Mesenchymal stem cell (in vitro differentiated cells and primary cell): ENCODE data around the gene FAM47A.

Experiments
- DNase-seq: peaks from one replicate; pipeline ENCODE4 v3.0.0-alpha.2; 2013
- H2AFZ ChIP-seq: one replicate; pipeline ENCODE4 v1.6.1; 2013; ENCODE audit warnings: low read depth, mild to moderate bottlenecking, control low read depth, inconsistent platforms, low read length, moderate library complexity
- H2AK5ac ChIP-seq: 2 replicates; pipeline ENCODE4 v1.6.1; 2013; ENCODE audit warnings: low read length, moderate library complexity, mild to moderate bottlenecking, inconsistent platforms; ENCODE audit not compliant: severe bottlenecking
- H2BK120ac ChIP-seq: one replicate; pipeline ENCODE4 v1.6.1; 2013; ENCODE audit warnings: low read depth, mild to moderate bottlenecking, inconsistent platforms, low read length, moderate library complexity
- H2BK12ac ChIP-seq, 2 experiments: one replicate each; pipeline ENCODE4 v1.6.1; 2013; ENCODE audit warnings: inconsistent platforms in 2 of 2, low read length in 2 of 2, mild to moderate bottlenecking in 2 of 2, moderate library complexity in 2 of 2, control low read depth in 1 of 2
- H2BK15ac ChIP-seq: one replicate; pipeline ENCODE4 v1.6.1; 2013; ENCODE audit warnings: mild to moderate bottlenecking, low read depth, inconsistent platforms; ENCODE audit not compliant: poor library complexity, severe bottlenecking
- H2BK5ac ChIP-seq: 2 replicates; pipeline ENCODE4 v1.6.1; 2013; ENCODE audit warnings: low read depth, mild to moderate bottlenecking, low read length, control low read depth, inconsistent platforms; ENCODE audit not compliant: poor library complexity, severe bottlenecking
- H3K14ac ChIP-seq, 2 experiments: one replicate each; pipeline ENCODE4 v1.6.1; 2013; ENCODE audit warnings: inconsistent platforms in 2 of 2, low read length in 2 of 2, control low read depth in 1 of 2, mild to moderate bottlenecking in 1 of 2, moderate library complexity in 1 of 2
- H3K18ac ChIP-seq, 2 experiments: one replicate each; pipeline ENCODE4 v1.6.1; 2013; ENCODE audit warnings: inconsistent platforms in 2 of 2, low read length in 2 of 2, control low read depth in 1 of 2, low read depth in 1 of 2, mild to moderate bottlenecking in 1 of 2
- H3K23ac ChIP-seq, 2 experiments: one replicate each; pipeline ENCODE4 v1.6.1; 2013; ENCODE audit warnings: inconsistent platforms in 2 of 2, low read length in 2 of 2, mild to moderate bottlenecking in 2 of 2, moderate library complexity in 2 of 2, control low read depth in 1 of 2
- H3K27ac ChIP-seq: 2 replicates; pipeline ENCODE4 v1.5.1; 2013; ENCODE audit warnings: mild to moderate bottlenecking, moderate library complexity, low read length, control low read depth, inconsistent platforms; ENCODE audit not compliant: poor library complexity, severe bottlenecking
- H3K27me3 ChIP-seq, 2 experiments: 2 replicates each; pipeline versions ENCODE4 v1.6.1 to v1.7.0; 2013; ENCODE audit warnings: low read length in 2 of 2, mild to moderate bottlenecking in 2 of 2, moderate library complexity in 2 of 2, control low read depth in 1 of 2, inconsistent platforms in 1 of 2; ENCODE audit not compliant: control insufficient read depth in 1 of 2, insufficient read depth in 1 of 2
- H3K36me3 ChIP-seq, 2 experiments: 2 replicates each; pipeline versions ENCODE4 v1.6.1 to v1.7.0; 2013; ENCODE audit warnings: low read length in 2 of 2, control low read depth in 1 of 2, inconsistent platforms in 1 of 2, low read depth in 1 of 2, mild to moderate bottlenecking in 1 of 2; ENCODE audit not compliant: insufficient read depth in 2 of 2, control insufficient read depth in 1 of 2
- H3K4ac ChIP-seq, 2 experiments: one replicate each; pipeline ENCODE4 v1.6.1; 2013; ENCODE audit warnings: inconsistent platforms in 2 of 2, low read length in 2 of 2, mild to moderate bottlenecking in 2 of 2, moderate library complexity in 2 of 2, control low read depth in 1 of 2, low read depth in 1 of 2
- H3K4me1 ChIP-seq: 2 replicates; pipeline ENCODE4 v1.6.1; 2013; ENCODE audit warnings: low read depth, low read length, control low read depth; ENCODE audit not compliant: control insufficient read depth, insufficient read depth
- H3K4me2 ChIP-seq: 2 replicates; pipeline ENCODE4 v1.6.1; 2013; ENCODE audit warnings: low read length, mild to moderate bottlenecking, inconsistent platforms; ENCODE audit not compliant: poor library complexity, severe bottlenecking
- H3K4me3 ChIP-seq, 2 experiments: 2 replicates each; pipeline versions ENCODE4 v1.5.1 to v1.7.0; 2013; ENCODE audit warnings: low read length in 2 of 2, mild to moderate bottlenecking in 2 of 2, control low read depth in 1 of 2, low read depth in 1 of 2; ENCODE audit not compliant: insufficient read depth in 1 of 2
- H3K79me1 ChIP-seq: replicated peaks from 2 replicates; pipeline ENCODE4 v1.6.1; 2013; ENCODE audit warnings: mild to moderate bottlenecking, control low read depth, low read length, inconsistent platforms; ENCODE audit not compliant: poor library complexity, severe bottlenecking
- H3K9ac ChIP-seq: 2 replicates; pipeline ENCODE4 v1.7.0; 2013; ENCODE audit warnings: mild to moderate bottlenecking, low read length, moderate library complexity
- H3K9me3 ChIP-seq: 2 replicates; pipeline ENCODE4 v1.7.0; 2013; ENCODE audit warnings: mild to moderate bottlenecking, low read length; ENCODE audit not compliant: control insufficient read depth
- H4K8ac ChIP-seq: one replicate; pipeline ENCODE4 v1.6.1; 2013; ENCODE audit warnings: inconsistent platforms, mild to moderate bottlenecking, low read length, moderate library complexity
- H4K91ac ChIP-seq: one replicate; pipeline ENCODE4 v1.6.1; 2013; ENCODE audit warnings: mild to moderate bottlenecking, low read length, inconsistent platforms
- WGBS: methylation state at CpG from one replicate; pipeline ENCODE4 v1.1.7; 2013; ENCODE audit warnings: mixed read lengths; 5-methylcytosine and 5-hydroxymethylcytosine counted together

Gene FAM47A

GRCh38 chrX:34119122-34119521, 13.0 kb downstream of the FAM47A start:
- Histone ChIP-seq H4K8ac (no peak overlapping the region), H3K9ac (no peak overlapping the region), H3K27ac (no peak overlapping the region), H3K14ac (no peak overlapping the region), H3K4me3 (no peak overlapping the region), H3K4me2 (no peak overlapping the region), H3K4me1 (no peaks in the 10 kb centered on the region), H2BK120ac (no peak overlapping the region), H4K91ac (no peak overlapping the region), H3K9me3 (peaks cover 15% of the 10 kb centered on the region), H3K27me3 (no peaks in the 10 kb centered on the region), H3K4ac (no peak overlapping the region), H3K18ac (no peak overlapping the region), H3K79me1 (no peaks in the 10 kb centered on the region), H2BK5ac (no peak overlapping the region), H2BK12ac (no peak overlapping the region), H3K36me3 (no peaks in the 10 kb centered on the region), H2BK15ac (no peak overlapping the region), H2AK5ac (no peak overlapping the region), H2AFZ (no peak overlapping the region), H3K23ac (no peak overlapping the region)
- no CpG with 5 or more reads among the region's 2 CpGs for WGBS
- no peak for DNase-seq

- H3K36me3 ChIP-seq: no peaks in the 10 kb centered on the region
- no peak overlapping the region for H2AK5ac ChIP-seq
- H3K23ac ChIP-seq: no peak overlapping the region
- H3K14ac ChIP-seq: no peak overlapping the region
- H3K27me3 ChIP-seq: no peaks in the 10 kb centered on the region
- H4K91ac ChIP-seq: no peak overlapping the region
- no peak overlapping the region for H2BK12ac ChIP-seq
- H2BK120ac ChIP-seq: no peak overlapping the region
- no CpG with 5 or more reads among the region's 1 CpG for WGBS
- DNase-seq: no peak
- no peak overlapping the region for H2BK15ac ChIP-seq
- H3K4me2 ChIP-seq: no peak overlapping the region
- no peaks in the 10 kb centered on the region for H3K4me1 ChIP-seq
- no peak overlapping the region for H4K8ac ChIP-seq
- H3K4ac ChIP-seq: no peak overlapping the region
- H3K18ac ChIP-seq: no peak overlapping the region
- no peak overlapping the region for H3K9ac ChIP-seq
- H3K4me3 ChIP-seq: no peak overlapping the region
- H2AFZ ChIP-seq: no peak overlapping the region
- H3K27ac ChIP-seq: no peak overlapping the region
- no peak overlapping the region for H2BK5ac ChIP-seq
- peaks cover 3% of the 10 kb centered on the region for H3K9me3 ChIP-seq
- no peaks in the 10 kb centered on the region for H3K79me1 ChIP-seq
These were observed 19.7 kb downstream of the FAM47A start for GRCh38 chrX:34112459-34112858.
